Endothelial cell of umbilical vein (primary cell): Measurements from ENCODE around the gene TLE4. TPM values are rescaled to one million over a fixed set of nuclear protein-coding genes. Genes with fewer than 3 reads are reported as not detected.

Experiments used
- BruUV-seq: library from RNA; stranded (reverse); fragments of 400-500 nt; replicated peaks from 2 replicates; lab custom pipeline; 2021; lab: Mats Ljungman, UMichigan
- CTCF ChIA-PET: fragments of 300-600, 350-600 bp; sonication (Branson Sonifier 250); formaldehyde crosslinking; loops from one replicate; lab custom pipeline; 2021; ENCODE audit warnings: antibody characterized with exemption, inconsistent platforms; lab: Charles Lee
- POLR2A ChIA-PET: fragments of 300-600, 350-600 bp; sonication (Branson Sonifier 250); formaldehyde crosslinking; loops from one replicate; lab custom pipeline; 2021; ENCODE audit warnings: antibody characterized with exemption, inconsistent platforms; lab: Charles Lee
- DNase-seq: peaks from one replicate; pipeline ENCODE4 v3.0.0-alpha.2; 2011; ENCODE audit warnings: low read depth, low spot score
- FAIRE-seq: peaks from 2 replicates; lab custom pipeline; 2011; peaks lifted over from hg19 to GRCh38; lab: Jason Lieb, UNC
- H2AFZ ChIP-seq: 2 replicates; pipeline ENCODE4 v1.6.0; 2012; ENCODE audit warnings: low read depth, low read length, control low read depth, inconsistent platforms
- H3K27ac ChIP-seq: 2 replicates; pipeline ENCODE4 v1.5.1; 2011; ENCODE audit warnings: low read depth, mild to moderate bottlenecking, control low read depth, low read length, moderate library complexity; ENCODE audit not compliant: insufficient read depth
- H3K27me3 ChIP-seq, 2 experiments: 2 replicates each; pipeline versions ENCODE4 v1.6.0 to v1.6.1; 2011; ENCODE audit warnings: low read length in 2 of 2, mixed read lengths in 1 of 2; ENCODE audit not compliant: control insufficient read depth in 2 of 2, insufficient read depth in 2 of 2
- H3K36me3 ChIP-seq, 2 experiments: 2 replicates in 1 of 2; 3 replicates in 1 of 2; pipeline ENCODE4 v1.5.1; 2011; ENCODE audit warnings: low read length in 2 of 2, mild to moderate bottlenecking in 1 of 2, moderate library complexity in 1 of 2; ENCODE audit not compliant: control insufficient read depth in 2 of 2, insufficient read depth in 2 of 2; ENCODE audit errors: extremely low read depth in 1 of 2
- H3K4me1 ChIP-seq: 3 replicates; pipeline ENCODE4 v1.5.1; 2011; ENCODE audit warnings: mild to moderate bottlenecking, low read length; ENCODE audit not compliant: control insufficient read depth, insufficient read depth; ENCODE audit errors: extremely low read depth
- H3K4me2 ChIP-seq: 2 replicates; pipeline ENCODE4 v1.6.1; 2011; ENCODE audit warnings: low read length, control low read depth, mixed read lengths; ENCODE audit not compliant: insufficient read depth
- H3K4me3 ChIP-seq, 3 experiments: fragments of 200-600 bp in 1 of 3; sonication (generic), shearing (Covaris generic) in 1 of 3; replicated peaks in 1 of 3; 2 replicates each; pipeline ENCODE4 v1.5.1; 2011 to 2016; ENCODE audit warnings: control low read depth in 3 of 3, low read length in 3 of 3, mild to moderate bottlenecking in 2 of 3, inconsistent platforms in 1 of 3, low read depth in 1 of 3, moderate library complexity in 1 of 3; ENCODE audit not compliant: insufficient read depth in 1 of 3
- H3K79me2 ChIP-seq: 2 replicates; pipeline ENCODE4 v1.6.0; 2012; ENCODE audit warnings: low read length, inconsistent platforms; ENCODE audit not compliant: control insufficient read depth, insufficient read depth
- H3K9ac ChIP-seq: replicated peaks from 2 replicates; pipeline ENCODE3; 2011; ENCODE audit warnings: low read length, control low read depth; ENCODE audit not compliant: insufficient read depth; ENCODE audit errors: extremely low read depth
- H3K9me1 ChIP-seq: replicated peaks from 3 replicates; pipeline ENCODE4 v1.6.0; 2011; ENCODE audit warnings: mild to moderate bottlenecking, low read length; ENCODE audit not compliant: control insufficient read depth, insufficient read depth; ENCODE audit errors: extremely low read depth
- H3K9me3 ChIP-seq: replicated peaks from 2 replicates; pipeline ENCODE4 v1.5.1; 2012; ENCODE audit warnings: low read length, inconsistent platforms; ENCODE audit not compliant: control insufficient read depth, insufficient read depth
- H4K20me1 ChIP-seq: replicated peaks from 2 replicates; pipeline ENCODE3; 2011; ENCODE audit warnings: mild to moderate bottlenecking, low read length; ENCODE audit not compliant: control insufficient read depth, insufficient read depth; ENCODE audit errors: extremely low read depth
- EZH2 ChIP-seq: IDR thresholded peaks from 2 replicates; pipeline ENCODE4 v1.6.1; 2012; ENCODE audit warnings: borderline replicate concordance, low read depth, mild to moderate bottlenecking, moderate library complexity, low read length, inconsistent platforms; ENCODE audit not compliant: severe bottlenecking
- GATA2 ChIP-seq: IDR thresholded peaks from 2 replicates; pipeline ENCODE4 v1.7.0; 2011; ENCODE audit warnings: low read depth, mild to moderate bottlenecking, moderate library complexity, mixed read lengths, low read length; ENCODE audit not compliant: insufficient read length, insufficient read depth
- JUN ChIP-seq: IDR thresholded peaks from 2 replicates; pipeline ENCODE4 v1.6.1; 2011; ENCODE audit warnings: borderline replicate concordance, low read depth; ENCODE audit not compliant: insufficient read length, insufficient read depth
- MYC ChIP-seq: IDR thresholded peaks from one replicate; pipeline ENCODE4 v1.6.1; 2011; ENCODE audit warnings: mild to moderate bottlenecking, low read depth, low read length
- POLR2A ChIP-seq: IDR thresholded peaks from 2 replicates; pipeline ENCODE4 v1.6.1; 2012; ENCODE audit warnings: low read depth, mild to moderate bottlenecking, control low read depth, low read length
- POLR2AphosphoS5 ChIP-seq: IDR thresholded peaks from 2 replicates; pipeline ENCODE4 v1.6.1; 2012; ENCODE audit warnings: low read depth, mild to moderate bottlenecking, control low read depth, low read length, moderate library complexity; ENCODE audit not compliant: insufficient read depth
- dilution Hi-C: fragments of 300-500 bp; cut with MboI; formaldehyde crosslinking; loops from one replicate; pipeline ENCODE4 v1.15.0; 2019; ENCODE audit warnings: low sequenced_read_pairs; ENCODE audit not compliant: extremely low pct_ligation_motif_present
- intact Hi-C: fragments of 100-400 bp; cut with micrococcal nuclease; formaldehyde crosslinking; loops from one replicate; pipeline ENCODE4 v1.10.0; 2022
- polyA plus RNA-seq, 4 experiments: library from polyadenylated mRNA; depleted of rRNA in 3 of 4; stranded (reverse) in 3 of 4; unstranded in 1 of 4; fragments of >200 nt; gene quantifications; 2 replicates each; pipeline versions ENCODE4 v1.2.1 to v1.2.3, GENCODE V29; 2011 to 2012; ENCODE audit warnings: missing spikeins in 1 of 4
- total RNA-seq: library from RNA; stranded (reverse); gene quantifications from 2 replicates; pipeline ENCODE4 v1.2.3, GENCODE V29; 2021
- TF ChIP-seq, protein P1 (sequence below), 2 donors: IDR thresholded peaks; 1 replicate in 1 of 2; 2 replicates in 1 of 2; pipeline ENCODE4 v1.5.1; 2011; ENCODE audit warnings: low read length in 2 of 2, mild to moderate bottlenecking in 2 of 2, moderate library complexity in 2 of 2, control low read depth in 1 of 2, inconsistent platforms in 1 of 2, low read depth in 1 of 2; ENCODE audit not compliant: insufficient read depth in 1 of 2; ENCODE audit errors: extremely low read depth in 1 of 2

The TLE4 gene
- total and polyA plus RNA-seq, 2 donors (not counting 3 experiments of a cell fraction or from before 2014, with no cell fraction given), result 31.4 to 32.3 TPM

- DNase-seq, result no peak
- Histone ChIP-seq H3K79me2 (no peaks in the 10 kb centered on the region), H3K4me1 (no peaks in the 10 kb centered on the region), H3K4me3 (no peak overlapping the region), H3K4me2 (no peak overlapping the region), H3K27me3 (no peaks in the 10 kb centered on the region), H3K9me1 (no peaks in the 10 kb centered on the region), H3K9ac (no peak overlapping the region), H3K9me3 (no peaks in the 10 kb centered on the region), H3K27ac (no peak overlapping the region), H3K36me3 (no peaks in the 10 kb centered on the region), H4K20me1 (no peaks in the 10 kb centered on the region), H2AFZ (no peak overlapping the region)
- ChIA-PET CTCF (no interaction called here), POLR2A (no interaction called here)
- no peak for TF ChIP-seq POLR2AphosphoS5
- BruUV-seq, result no TSS peak
- FAIRE-seq, result no peak
- dilution Hi-C loops (no loop called here), intact Hi-C loops (no loop called here)
These were observed 196.4 kb downstream of the TLE4 start for GRCh38 chr9:79768194-79768593.

GRCh38 chr9:79769476-79770275, 197.9 kb downstream of the TLE4 start:
- H3K36me3 ChIP-seq, result no peaks in the 10 kb centered on the region
- no peaks in the 10 kb centered on the region for H3K9me1 ChIP-seq
- no peaks in the 10 kb centered on the region for H3K4me1 ChIP-seq
- BruUV-seq, result no TSS peak
- FAIRE-seq, result no peak
- H3K79me2 ChIP-seq, result no peaks in the 10 kb centered on the region
- H2AFZ ChIP-seq, result no peak overlapping the region
- H3K4me3 ChIP-seq, result no peak overlapping the region
- H3K4me2 ChIP-seq, result no peak overlapping the region
- TF ChIP-seq, protein P1, sequence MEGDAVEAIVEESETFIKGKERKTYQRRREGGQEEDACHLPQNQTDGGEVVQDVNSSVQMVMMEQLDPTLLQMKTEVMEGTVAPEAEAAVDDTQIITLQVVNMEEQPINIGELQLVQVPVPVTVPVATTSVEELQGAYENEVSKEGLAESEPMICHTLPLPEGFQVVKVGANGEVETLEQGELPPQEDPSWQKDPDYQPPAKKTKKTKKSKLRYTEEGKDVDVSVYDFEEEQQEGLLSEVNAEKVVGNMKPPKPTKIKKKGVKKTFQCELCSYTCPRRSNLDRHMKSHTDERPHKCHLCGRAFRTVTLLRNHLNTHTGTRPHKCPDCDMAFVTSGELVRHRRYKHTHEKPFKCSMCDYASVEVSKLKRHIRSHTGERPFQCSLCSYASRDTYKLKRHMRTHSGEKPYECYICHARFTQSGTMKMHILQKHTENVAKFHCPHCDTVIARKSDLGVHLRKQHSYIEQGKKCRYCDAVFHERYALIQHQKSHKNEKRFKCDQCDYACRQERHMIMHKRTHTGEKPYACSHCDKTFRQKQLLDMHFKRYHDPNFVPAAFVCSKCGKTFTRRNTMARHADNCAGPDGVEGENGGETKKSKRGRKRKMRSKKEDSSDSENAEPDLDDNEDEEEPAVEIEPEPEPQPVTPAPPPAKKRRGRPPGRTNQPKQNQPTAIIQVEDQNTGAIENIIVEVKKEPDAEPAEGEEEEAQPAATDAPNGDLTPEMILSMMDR (IDR thresholded peaks at IDR 0.05; ENCODE audit: extremely low read depth in 1 of 2, insufficient read depth in 1 of 2, low read depth in 1 of 2, low read length in 2 of 2), result no peak
- TF ChIP-seq POLR2AphosphoS5, result no peak
- TF ChIP-seq GATA2, result no peak
- no peak for TF ChIP-seq MYC
- TF ChIP-seq EZH2, result no peak
- TF ChIP-seq POLR2A, result no peak
- no peak for TF ChIP-seq JUN
- H3K9ac ChIP-seq, result no peak overlapping the region
- POLR2A ChIA-PET, result no interaction called here
- no peaks in the 10 kb centered on the region for H3K9me3 ChIP-seq
- peaks cover 0 to 2% of the 10 kb centered on the region in 2 experiments for H3K27me3 ChIP-seq
- no peaks in the 10 kb centered on the region for H4K20me1 ChIP-seq
- CTCF ChIA-PET, result no interaction called here
- H3K27ac ChIP-seq, result no peak overlapping the region
- intact Hi-C loops (no loop called here), dilution Hi-C loops (no loop called here)
- DNase-seq, result no peak
